Measurements from ENCODE around the gene TET1. TPM values are rescaled to one million over a fixed set of nuclear protein-coding genes. Genes with fewer than 3 reads are reported as not detected.

Gene TET1
- total and polyA plus RNA-seq, 2 experiments from 2014 or later, result 37.2 to 90.5 TPM

- Histone ChIP-seq H3F3A (replicated peaks; ENCODE audit: low read depth) (peaks cover 21% of the 10 kb centered on the region), H3K79me2 (replicated peaks; ENCODE audit: insufficient read depth) (peaks cover 74% of the 10 kb centered on the region), H3K4me2 (peak overlapping the region; percentile 72), H3K9me2 (ENCODE audit: insufficient read depth) (no peaks in the 10 kb centered on the region), H3K4me3 (peak overlapping the region; percentile 45), H4K20me1 (replicated peaks; ENCODE audit: insufficient read depth) (peaks cover 12% of the 10 kb centered on the region), H3K36me3 (ENCODE audit: insufficient read depth) (peaks cover 17% of the 10 kb centered on the region; the same call in 1 of the 2 replicates), H3K4me1 (ENCODE audit: insufficient read depth) (peaks cover 48% of the 10 kb centered on the region), H3K27ac (ENCODE audit: low read depth) (peak overlapping the region; percentile 91), H3K27me3 (ENCODE audit: insufficient read depth) (no peaks in the 10 kb centered on the region), H2AFZ (no peak overlapping the region)
- Mint-ChIP-seq H3K27ac (peak overlapping the region; percentile 95), H3K4me3 (peak overlapping the region; percentile 74), H3K4me1 (peaks cover 68% of the 10 kb centered on the region), H3K9me3 (no peaks in the 10 kb centered on the region; the same call in 2 of the 3 replicates), H3K36me3 (ENCODE audit: low read depth) (peaks cover 31% of the 10 kb centered on the region), H3K27me3 (ENCODE audit: insufficient read depth, low read depth, poor library complexity) (peaks cover 10% of the 10 kb centered on the region)
- DNase-seq (ENCODE audit: low spot score), result no peak
- no peak for ATAC-seq
- no peak for TF ChIP-seq NANOG (IDR thresholded peaks at IDR 0.05; ENCODE audit: borderline replicate concordance)
- TF ChIP-seq ZNF462 (CRISPR knock-in tag; IDR thresholded peaks at IDR 0.05), result no peak
- TF ChIP-seq CTCF (conservative IDR thresholded peaks at IDR 0.05; ENCODE audit: low read depth in 2 of 2), result no peak
- no peak for TF ChIP-seq REST (IDR thresholded peaks at IDR 0.05; ENCODE audit: unreplicated experiment)
- no peak for TF ChIP-seq ZNF331 (CRISPR knock-in tag; IDR thresholded peaks at IDR 0.05; ENCODE audit: low read depth)
- no peak for TF ChIP-seq JUNB (IDR thresholded peaks at IDR 0.05; ENCODE audit: unreplicated experiment)
Measured at GRCh38 chr10:68599771-68600040, 39.6 kb downstream of the TET1 start.

Measured in GM23338 (cell line).